T-helper 2 cell treated with Interferon-gamma antibody and Interleukin-4, amounts not matched to agents 5 μg/mL and 100 μg/mL, for 36 hours (primary cell): ENCODE results near the gene SPATA31D1.

Source experiments
- DNase-seq: peaks from one replicate; pipeline ENCODE4 v3.0.0; 2021; ENCODE audit warnings: low spot score
- H3K27ac Mint-ChIP-seq: one replicate; pipeline ENCODE4 v1.8.0; 2021; ENCODE audit warnings: mild to moderate bottlenecking, mixed read lengths
- H3K27me3 Mint-ChIP-seq: one replicate; pipeline ENCODE4 v1.8.0; 2021; ENCODE audit warnings: low read depth, mixed read lengths
- H3K36me3 Mint-ChIP-seq: one replicate; pipeline ENCODE4 v1.8.0; 2021; ENCODE audit warnings: low read depth, mixed read lengths
- H3K4me1 Mint-ChIP-seq: one replicate; pipeline ENCODE4 v1.8.0; 2021; ENCODE audit warnings: low read depth, mixed read lengths
- H3K4me3 Mint-ChIP-seq: one replicate; pipeline ENCODE4 v1.8.0; 2022; ENCODE audit warnings: mild to moderate bottlenecking, moderate library complexity, mixed read lengths
- H3K9me3 Mint-ChIP-seq: one replicate; pipeline ENCODE4 v1.8.0; 2021; ENCODE audit warnings: mixed read lengths

The SPATA31D1 gene

DNA sequence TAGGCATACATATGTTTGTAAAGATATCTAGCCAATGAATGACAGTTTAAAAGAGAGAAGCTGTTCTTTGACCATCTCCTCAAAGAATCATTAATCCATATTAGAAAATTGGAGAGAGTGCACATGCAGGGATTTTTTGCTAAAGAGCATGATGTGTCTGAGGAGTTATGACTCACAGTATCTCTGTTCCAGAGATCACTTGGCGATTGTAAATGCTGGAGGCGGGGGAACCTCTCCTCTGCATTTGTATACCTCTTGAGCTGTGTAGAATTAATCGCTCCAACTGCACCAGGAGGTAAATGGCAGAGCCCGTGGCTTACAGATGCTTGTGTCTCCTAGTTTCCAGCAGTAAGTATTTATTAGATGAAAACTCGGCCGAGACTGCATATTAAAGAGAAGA lies 3.6 kb upstream of the SPATA31D1 start:
- Mint-ChIP-seq H3K4me1 (no peaks in the 10 kb centered on the region), H3K27me3 (no peaks in the 10 kb centered on the region), H3K36me3 (no peaks in the 10 kb centered on the region), H3K27ac (no peak overlapping the region), H3K4me3 (no peak overlapping the region), H3K9me3 (no peaks in the 10 kb centered on the region)
- no peak for DNase-seq

GRCh38 chr9:81986051-81986450 lies 2.5 kb upstream of the SPATA31D1 start:
- Mint-ChIP-seq H3K4me3 (no peak overlapping the region), H3K9me3 (peaks cover 7% of the 10 kb centered on the region), H3K4me1 (no peaks in the 10 kb centered on the region), H3K27me3 (no peaks in the 10 kb centered on the region), H3K27ac (no peak overlapping the region), H3K36me3 (no peaks in the 10 kb centered on the region)
- DNase-seq = no peak

DNA sequence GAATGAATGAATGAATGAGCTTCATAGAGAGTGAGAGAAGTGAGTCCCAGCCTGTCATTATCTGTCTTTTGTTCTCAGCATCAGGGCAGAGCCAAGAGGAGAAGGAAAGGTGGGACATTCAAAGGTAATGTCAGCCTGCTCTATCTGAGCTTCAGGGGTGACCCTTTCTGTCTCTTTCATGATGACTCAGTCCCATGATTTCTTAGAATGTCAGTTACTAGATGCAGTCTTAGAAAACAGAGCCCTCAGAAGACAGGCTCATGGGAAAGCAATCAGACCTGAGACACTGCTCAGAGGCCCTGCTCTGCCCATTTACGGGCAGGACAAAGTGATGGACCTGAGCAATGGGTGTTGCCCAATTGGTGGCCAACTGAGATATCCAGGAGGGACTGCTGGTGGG lies 1.1 kb downstream of the SPATA31D1 start:
- H3K4me3 Mint-ChIP-seq = no peak overlapping the region
- peaks cover 15% of the 10 kb centered on the region for H3K9me3 Mint-ChIP-seq
- H3K27me3 Mint-ChIP-seq = no peaks in the 10 kb centered on the region
- H3K4me1 Mint-ChIP-seq = no peaks in the 10 kb centered on the region
- H3K36me3 Mint-ChIP-seq = no peaks in the 10 kb centered on the region
- no peak for DNase-seq
- H3K27ac Mint-ChIP-seq = no peak overlapping the region

- peaks cover 18% of the 10 kb centered on the region for H3K9me3 Mint-ChIP-seq
- no peaks in the 10 kb centered on the region for H3K27me3 Mint-ChIP-seq
- no peak overlapping the region for H3K4me3 Mint-ChIP-seq
- H3K27ac Mint-ChIP-seq = no peak overlapping the region
- no peaks in the 10 kb centered on the region for H3K4me1 Mint-ChIP-seq
- H3K36me3 Mint-ChIP-seq = no peaks in the 10 kb centered on the region
- no peak for DNase-seq
Observed at GRCh38 chr9:81993656-81994055, 5.1 kb downstream of the SPATA31D1 start.

GRCh38 chr9:81999806-82000205 lies 11.2 kb downstream of the SPATA31D1 start:
- H3K4me1 Mint-ChIP-seq = no peaks in the 10 kb centered on the region
- DNase-seq = no peak
- no peaks in the 10 kb centered on the region for H3K27me3 Mint-ChIP-seq
- H3K36me3 Mint-ChIP-seq = no peaks in the 10 kb centered on the region
- H3K27ac Mint-ChIP-seq = no peak overlapping the region
- H3K9me3 Mint-ChIP-seq = peaks cover 6% of the 10 kb centered on the region
- no peak overlapping the region for H3K4me3 Mint-ChIP-seq

- H3K9me3 Mint-ChIP-seq = peaks cover 16% of the 10 kb centered on the region
- H3K27ac Mint-ChIP-seq = no peak overlapping the region
- no peaks in the 10 kb centered on the region for H3K4me1 Mint-ChIP-seq
- no peak overlapping the region for H3K4me3 Mint-ChIP-seq
- H3K36me3 Mint-ChIP-seq = no peaks in the 10 kb centered on the region
- no peaks in the 10 kb centered on the region for H3K27me3 Mint-ChIP-seq
- DNase-seq = no peak
Observed at GRCh38 chr9:82010711-82011110, 22.1 kb downstream of the SPATA31D1 start.

GRCh38 chr9:82011133-82011532 lies 22.6 kb downstream of the SPATA31D1 start:
- H3K9me3 Mint-ChIP-seq = peaks cover 16% of the 10 kb centered on the region
- no peaks in the 10 kb centered on the region for H3K36me3 Mint-ChIP-seq
- no peak overlapping the region for H3K4me3 Mint-ChIP-seq
- H3K27ac Mint-ChIP-seq = no peak overlapping the region
- no peaks in the 10 kb centered on the region for H3K4me1 Mint-ChIP-seq
- no peak for DNase-seq
- no peaks in the 10 kb centered on the region for H3K27me3 Mint-ChIP-seq

DNA sequence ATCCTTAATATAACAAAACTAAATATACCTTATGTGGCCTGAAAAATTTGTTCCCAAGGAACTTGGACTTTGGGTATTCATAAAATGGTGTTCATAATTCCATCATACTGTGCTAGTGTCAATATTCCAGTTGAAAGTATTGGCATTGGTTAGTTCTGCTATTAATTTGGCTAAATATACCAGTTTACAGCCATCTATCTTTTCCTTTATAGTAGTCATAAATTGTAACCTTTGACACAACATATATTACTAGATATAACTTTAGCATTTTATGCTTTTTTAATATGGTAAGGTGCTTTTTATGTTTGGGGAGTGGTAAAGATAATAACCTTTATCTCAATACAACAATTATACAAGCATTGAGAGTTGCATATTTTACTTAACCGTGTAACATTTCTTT lies 23.7 kb downstream of the SPATA31D1 start:
- H3K27ac Mint-ChIP-seq = no peak overlapping the region
- H3K4me1 Mint-ChIP-seq = no peaks in the 10 kb centered on the region
- no peak for DNase-seq
- H3K36me3 Mint-ChIP-seq = no peaks in the 10 kb centered on the region
- no peak overlapping the region for H3K4me3 Mint-ChIP-seq
- peaks cover 20% of the 10 kb centered on the region for H3K9me3 Mint-ChIP-seq
- H3K27me3 Mint-ChIP-seq = no peaks in the 10 kb centered on the region

- Mint-ChIP-seq H3K4me1 (no peaks in the 10 kb centered on the region), H3K27me3 (no peaks in the 10 kb centered on the region), H3K36me3 (no peaks in the 10 kb centered on the region), H3K27ac (no peak overlapping the region), H3K4me3 (no peak overlapping the region), H3K9me3 (peaks cover 15% of the 10 kb centered on the region)
- no peak for DNase-seq
Observed at GRCh38 chr9:82020331-82020730, 31.8 kb downstream of the SPATA31D1 start.

DNA sequence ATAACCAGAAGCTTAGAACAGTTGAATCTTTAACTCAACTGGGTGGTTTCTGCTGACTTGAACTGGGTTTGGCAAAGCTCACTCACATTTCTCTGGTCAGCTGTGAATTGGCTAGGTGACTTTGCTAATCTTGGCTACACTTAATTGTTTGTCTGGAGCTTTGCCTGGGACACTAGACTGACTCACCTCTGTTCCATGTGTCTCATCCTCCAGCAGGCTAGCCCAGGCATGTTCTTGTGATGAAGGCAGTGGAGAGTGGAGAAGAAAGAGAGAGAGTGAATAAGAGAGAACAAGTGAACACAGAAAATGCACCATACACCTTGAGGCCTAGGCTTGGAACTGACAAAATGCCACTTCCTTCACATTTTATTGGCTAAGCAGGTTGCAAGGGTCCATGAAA lies 32.6 kb downstream of the SPATA31D1 start:
- H3K4me1 Mint-ChIP-seq = no peaks in the 10 kb centered on the region
- H3K4me3 Mint-ChIP-seq = no peak overlapping the region
- H3K27ac Mint-ChIP-seq = no peak overlapping the region
- no peaks in the 10 kb centered on the region for H3K36me3 Mint-ChIP-seq
- peaks cover 14% of the 10 kb centered on the region for H3K9me3 Mint-ChIP-seq
- no peaks in the 10 kb centered on the region for H3K27me3 Mint-ChIP-seq
- no peak for DNase-seq

GRCh38 chr9:82022121-82022520 lies 33.5 kb downstream of the SPATA31D1 start:
- Mint-ChIP-seq H3K27ac (no peak overlapping the region), H3K36me3 (no peaks in the 10 kb centered on the region), H3K27me3 (no peaks in the 10 kb centered on the region), H3K4me3 (no peak overlapping the region), H3K4me1 (no peaks in the 10 kb centered on the region), H3K9me3 (peaks cover 10% of the 10 kb centered on the region)
- DNase-seq = no peak

DNA sequence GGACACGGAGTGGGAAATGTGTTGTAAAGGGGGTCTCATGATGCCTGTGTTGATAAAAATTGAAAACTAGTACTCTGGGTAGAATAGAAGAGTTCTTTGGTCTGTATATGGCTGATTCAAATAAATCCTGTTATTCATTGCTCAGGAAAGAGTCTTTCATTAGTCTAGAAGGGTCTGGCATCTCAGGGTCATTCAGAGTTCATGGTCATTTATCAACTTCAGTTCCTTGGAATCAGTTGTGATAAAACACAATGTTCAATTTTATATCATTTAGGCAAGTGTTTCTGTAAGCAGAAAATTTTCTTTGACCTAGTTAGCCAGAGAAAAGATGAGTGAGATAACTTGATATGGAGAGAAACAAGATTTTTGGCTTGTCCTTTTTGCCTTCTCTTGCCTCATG lies 36.3 kb downstream of the SPATA31D1 start:
- H3K36me3 Mint-ChIP-seq = no peaks in the 10 kb centered on the region
- no peak overlapping the region for H3K4me3 Mint-ChIP-seq
- DNase-seq = no peak
- H3K27me3 Mint-ChIP-seq = no peaks in the 10 kb centered on the region
- H3K27ac Mint-ChIP-seq = no peak overlapping the region
- H3K9me3 Mint-ChIP-seq = peaks cover 4% of the 10 kb centered on the region
- H3K4me1 Mint-ChIP-seq = no peaks in the 10 kb centered on the region

- Mint-ChIP-seq H3K9me3 (peaks cover 4% of the 10 kb centered on the region), H3K4me3 (no peak overlapping the region), H3K27ac (no peak overlapping the region), H3K27me3 (no peaks in the 10 kb centered on the region), H3K4me1 (no peaks in the 10 kb centered on the region), H3K36me3 (no peaks in the 10 kb centered on the region)
- no peak for DNase-seq
Observed at GRCh38 chr9:82031538-82032280, 43.1 kb downstream of the SPATA31D1 start.

DNA sequence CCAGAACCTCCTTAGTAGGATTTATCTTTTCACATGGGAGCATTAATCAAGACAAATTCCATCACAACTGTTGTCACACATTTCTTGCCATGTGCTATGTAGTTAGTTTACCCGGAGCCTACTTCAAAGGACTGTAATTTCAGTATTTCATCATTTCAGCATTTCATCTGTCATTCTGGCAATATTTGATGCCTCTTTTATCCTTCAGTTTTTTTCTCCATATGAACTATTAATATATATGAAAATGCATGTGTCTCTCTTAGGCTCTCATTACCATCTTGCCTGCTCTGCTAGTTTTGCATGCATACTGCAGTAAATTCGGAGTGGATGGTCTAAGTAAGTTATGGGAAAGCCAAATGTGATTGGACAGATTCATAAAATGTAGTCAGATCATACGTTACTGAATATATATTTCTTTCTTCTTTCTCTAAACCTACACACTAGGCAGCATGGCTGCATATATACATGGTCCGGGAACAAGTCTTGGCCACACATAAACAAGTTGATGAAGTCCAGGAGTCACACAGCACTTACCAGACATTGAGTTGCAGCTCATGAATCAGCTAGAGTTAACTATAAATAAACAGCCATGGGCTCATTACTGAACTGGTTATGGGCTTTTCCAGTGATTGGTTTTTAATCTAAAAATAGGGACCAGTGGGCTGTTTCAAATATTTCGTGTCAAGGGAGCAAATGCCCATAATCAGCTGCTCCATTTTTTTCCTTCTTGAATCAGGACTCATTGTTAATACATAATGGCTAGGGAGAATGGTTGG lies 46.6 kb downstream of the SPATA31D1 start:
- no peak overlapping the region for H3K4me3 Mint-ChIP-seq
- H3K4me1 Mint-ChIP-seq = no peaks in the 10 kb centered on the region
- no peaks in the 10 kb centered on the region for H3K27me3 Mint-ChIP-seq
- DNase-seq = no peak
- no peaks in the 10 kb centered on the region for H3K9me3 Mint-ChIP-seq
- no peaks in the 10 kb centered on the region for H3K36me3 Mint-ChIP-seq
- no peak overlapping the region for H3K27ac Mint-ChIP-seq
